ENCODE results near the gene LHX1. TPM values are rescaled to one million over a fixed set of nuclear protein-coding genes. Genes with fewer than 3 reads are reported as not detected.

LHX1 gene
- total and polyA plus RNA-seq, 8 donors: 0.17 to 0.82 (median 0.25) TPM; not detected in 3

GRCh38 chr17:36993227-36993626 lies 56.0 kb downstream of the LHX1 start:
- no peak for ATAC-seq
- Histone ChIP-seq H3K4me3 (no peak overlapping the region), H3K27ac (no peak overlapping the region), H3K27me3 (no peaks in the 10 kb centered on the region), H3K9me3 (no peaks in the 10 kb centered on the region), H3K36me3 (peaks cover 0 to 100% of the 10 kb centered on the region in 2 donors), H3K4me1 (no peaks in the 10 kb centered on the region)
- intact Hi-C loops (cut with DNase I): no loop called here
- DNase-seq: no peak
- TF ChIP-seq CTCF (IDR thresholded peaks at IDR 0.05): no peak

Other genes starting within 250 kb of the LHX1 start
- gene AATF, start 11.5 kb downstream of the LHX1 start, total RNA-seq: 10 to 100 TPM; 31.6 to 41.3 TPM
- 10 to 100 TPM; 33.2 to 42.4 (median 37.8) TPM for gene AATF, start 11.5 kb downstream of the LHX1 start, polyA plus RNA-seq (ENCODE audit: insufficient read length in 6 of 6)

Data from left lung (tissue), 10 donors.